Measurements from ENCODE around the gene REM2. TPM values are rescaled to one million over a fixed set of nuclear protein-coding genes. Genes with fewer than 3 reads are reported as not detected.

Gene REM2, protein sequence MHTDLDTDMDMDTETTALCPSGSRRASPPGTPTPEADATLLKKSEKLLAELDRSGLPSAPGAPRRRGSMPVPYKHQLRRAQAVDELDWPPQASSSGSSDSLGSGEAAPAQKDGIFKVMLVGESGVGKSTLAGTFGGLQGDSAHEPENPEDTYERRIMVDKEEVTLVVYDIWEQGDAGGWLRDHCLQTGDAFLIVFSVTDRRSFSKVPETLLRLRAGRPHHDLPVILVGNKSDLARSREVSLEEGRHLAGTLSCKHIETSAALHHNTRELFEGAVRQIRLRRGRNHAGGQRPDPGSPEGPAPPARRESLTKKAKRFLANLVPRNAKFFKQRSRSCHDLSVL
- 0.39 TPM in 1 of 2 replicates, not detected in the other for total RNA-seq

DNA sequence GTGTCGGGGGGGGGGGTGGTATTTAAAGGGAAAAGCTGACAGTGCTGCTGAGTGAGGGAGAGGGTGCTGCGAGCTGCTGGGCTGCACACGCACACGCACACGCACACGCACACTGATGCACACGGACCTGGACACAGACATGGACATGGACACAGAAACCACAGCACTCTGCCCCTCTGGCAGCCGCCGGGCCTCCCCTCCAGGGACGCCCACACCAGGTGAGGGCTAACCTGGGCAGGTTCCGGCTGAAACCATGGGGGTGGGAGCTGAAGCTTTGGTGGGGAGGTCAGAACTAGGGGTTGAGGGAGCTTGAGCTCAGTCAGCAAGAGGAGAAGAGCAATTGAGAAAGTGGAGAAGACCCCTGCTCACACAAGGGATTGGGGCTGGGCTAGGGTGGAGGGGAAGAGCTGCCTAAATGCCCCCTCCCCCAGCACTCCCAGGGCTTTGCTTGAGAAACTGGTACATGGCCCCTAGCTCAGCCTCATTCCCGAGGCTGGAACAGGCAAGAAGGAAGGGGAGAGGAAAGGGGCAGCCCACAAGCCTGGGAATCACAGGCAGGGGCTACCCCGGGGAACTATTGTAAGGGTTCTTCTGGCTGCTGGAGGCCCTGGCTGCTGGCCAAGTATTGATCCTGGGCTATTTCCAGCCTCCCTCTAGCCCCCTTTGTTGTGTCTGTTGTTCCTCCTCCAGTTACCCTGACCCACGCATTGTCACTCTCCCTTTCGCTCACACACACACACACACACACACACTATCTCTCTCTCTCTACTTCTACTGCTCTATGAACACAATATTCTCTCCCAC, at the start of gene REM2:
TSS of gene REM2 (plus strand) at position 50 of the 804 bp plus-strand sequence. CDS start at position 116, 66 bp downstream.

DNA sequence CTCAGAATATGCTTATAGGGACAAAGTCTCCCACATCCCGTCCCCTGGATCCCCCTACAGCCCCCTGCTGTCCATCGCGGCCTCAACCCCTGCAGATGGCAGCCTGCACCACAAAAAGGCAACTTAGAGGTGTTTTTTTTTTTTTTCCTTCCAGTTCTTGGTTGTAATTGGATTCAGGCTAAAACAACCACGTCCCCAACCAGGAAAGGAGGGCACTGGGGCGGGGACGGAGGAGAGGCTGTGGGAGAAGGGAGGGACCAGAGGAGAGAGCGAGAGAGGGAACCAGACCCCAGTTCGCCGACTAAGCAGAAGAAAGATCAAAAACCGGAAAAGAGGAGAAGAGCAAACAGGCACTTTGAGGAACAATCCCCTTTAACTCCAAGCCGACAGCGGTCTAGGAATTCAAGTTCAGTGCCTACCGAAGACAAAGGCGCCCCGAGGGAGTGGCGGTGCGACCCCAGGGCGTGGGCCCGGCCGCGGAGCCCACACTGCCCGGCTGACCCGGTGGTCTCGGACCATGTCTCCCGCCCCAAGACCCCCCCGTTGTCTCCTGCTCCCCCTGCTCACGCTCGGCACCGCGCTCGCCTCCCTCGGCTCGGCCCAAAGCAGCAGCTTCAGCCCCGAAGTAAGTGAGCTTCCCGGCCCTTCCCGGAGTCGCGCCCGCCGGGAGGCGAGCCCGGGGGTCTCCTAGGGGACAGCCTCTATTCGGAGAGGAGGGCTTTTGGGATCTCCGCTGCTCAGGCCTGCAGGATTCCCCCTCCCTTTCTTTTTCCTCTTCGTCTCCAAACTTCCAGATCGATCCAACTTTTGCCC, 46.5 kb upstream of the REM2 start, which contains the start of gene MMP14:
TSS of gene MMP14 (plus strand) at position 285 of the 813 bp plus-strand sequence. CDS start at position 518, 233 bp downstream.

DNA sequence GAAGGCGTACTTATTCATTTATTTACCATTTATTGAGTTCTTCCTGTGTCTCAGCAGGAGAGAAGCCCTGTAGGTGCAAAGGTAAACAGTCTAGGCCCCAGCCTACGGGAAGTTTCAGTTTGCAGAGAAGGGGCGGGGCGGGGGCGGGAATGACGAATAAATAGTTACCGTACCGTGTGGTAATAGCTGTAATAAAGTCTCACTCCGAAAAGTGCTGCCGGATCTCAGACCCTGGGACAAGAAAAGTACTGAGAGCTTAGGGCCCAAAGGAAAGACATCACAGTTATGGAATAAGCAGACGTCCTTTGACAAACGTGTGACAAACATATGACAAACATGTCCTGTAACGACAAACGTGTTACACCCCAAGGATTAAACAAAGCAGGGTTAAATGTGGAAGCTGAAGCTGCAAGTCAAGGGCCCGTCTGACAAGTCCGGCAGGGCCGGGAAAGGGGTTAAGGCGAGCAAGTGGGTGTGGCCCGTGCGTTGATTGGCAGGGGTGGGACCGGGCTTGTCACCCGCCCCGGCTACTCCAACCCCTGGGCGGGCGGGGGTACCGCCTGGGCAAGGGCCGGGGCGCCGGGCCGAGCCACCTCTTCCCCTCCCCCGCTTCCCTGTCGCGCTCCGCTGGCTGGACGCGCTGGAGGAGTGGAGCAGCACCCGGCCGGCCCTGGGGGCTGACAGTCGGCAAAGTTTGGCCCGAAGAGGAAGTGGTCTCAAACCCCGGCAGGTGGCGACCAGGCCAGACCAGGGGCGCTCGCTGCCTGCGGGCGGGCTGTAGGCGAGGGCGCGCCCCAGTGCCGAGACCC, 11.6 kb upstream of the REM2 start, which contains the start of gene LRP10:
TSS of gene LRP10 (plus strand) at position 517 of the 809 bp plus-strand sequence. CDS start 564 bp downstream, outside the sequence.

DNA sequence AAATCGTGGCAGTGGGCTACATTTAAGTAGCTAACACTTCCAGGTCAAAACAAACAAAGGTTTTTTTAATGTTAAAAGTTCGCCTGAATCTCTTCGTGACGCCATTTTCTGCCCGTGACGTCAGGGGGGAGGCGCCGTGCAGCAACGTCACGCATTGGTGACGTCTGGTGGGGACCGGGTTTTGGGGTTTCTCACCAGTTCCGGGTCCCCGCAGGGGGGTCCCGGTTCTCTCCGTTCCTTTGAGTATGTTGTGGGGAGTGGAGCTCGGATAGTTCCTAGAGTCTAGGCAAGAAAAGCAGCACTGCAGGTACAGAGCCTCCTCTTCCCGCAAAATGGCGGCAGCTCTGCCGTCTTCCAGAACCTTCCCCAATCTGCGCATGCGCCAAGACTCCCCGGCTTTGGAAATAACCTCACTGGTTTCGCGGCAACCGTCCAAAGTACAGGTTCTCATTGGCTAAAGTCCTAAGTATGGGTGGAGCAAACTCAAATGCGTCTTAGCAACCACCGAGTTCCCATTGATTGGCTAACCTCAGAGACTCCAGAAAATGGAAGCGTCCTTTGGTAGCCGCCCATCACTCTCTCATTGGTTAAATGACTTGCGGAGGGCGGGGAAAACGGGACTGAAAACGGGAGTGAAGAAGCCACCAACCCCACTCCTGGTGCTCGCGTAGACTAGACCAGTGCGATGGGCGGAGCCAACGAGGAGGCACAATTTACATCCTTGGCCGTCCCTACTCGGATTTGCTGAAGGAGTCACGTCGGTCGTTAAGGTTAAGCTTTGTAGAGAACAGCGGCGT, 36.0 kb downstream of the REM2 start, which contains the start of gene RBM23:
TSS of gene RBM23 (minus strand) at position 346 of the 797 bp plus-strand sequence.

DNA sequence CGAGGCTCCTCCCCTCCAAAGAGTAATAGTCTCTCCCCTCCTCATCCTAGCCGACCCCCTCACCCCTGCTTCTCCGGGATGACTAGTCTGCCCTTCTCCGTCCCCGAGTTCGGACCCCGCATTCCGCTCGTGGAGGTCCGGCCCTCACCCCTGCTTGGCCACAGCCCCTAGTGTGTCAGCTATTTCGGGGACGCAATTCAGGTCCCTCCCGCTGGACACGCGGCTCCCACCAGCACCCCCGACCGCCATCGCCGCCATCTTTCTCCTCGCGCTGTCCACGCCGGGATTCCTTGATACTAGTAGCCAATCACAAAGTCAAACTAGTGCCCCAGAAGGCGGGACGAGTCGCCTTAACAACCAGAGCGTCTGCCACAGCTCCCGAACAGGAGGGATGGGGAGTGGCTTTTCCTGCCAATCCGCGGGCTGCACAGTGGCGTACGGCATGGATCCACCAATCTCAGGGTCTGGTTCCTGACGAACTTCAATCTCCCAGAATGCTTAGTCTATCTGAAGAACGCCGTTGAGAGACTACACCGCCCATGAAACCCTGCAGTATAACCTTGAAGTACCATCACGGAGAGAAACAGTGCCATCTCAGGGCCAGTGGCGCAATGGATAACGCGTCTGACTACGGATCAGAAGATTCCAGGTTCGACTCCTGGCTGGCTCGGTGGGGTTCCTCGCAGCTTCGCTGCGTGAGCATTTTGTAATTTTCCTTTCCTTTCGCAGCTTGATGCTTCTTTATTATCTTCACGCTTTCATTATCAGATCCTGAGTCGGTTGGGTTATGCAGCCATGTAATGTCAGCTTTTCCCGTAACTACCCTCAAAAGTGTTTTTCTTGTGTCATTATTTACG, 46.3 kb downstream of the REM2 start, which contains the start of gene PRMT5:
TSS of gene PRMT5 (minus strand) at position 273 of the 857 bp plus-strand sequence. CDS start at position 258, 15 bp downstream.

Small RNA genes lying within 50 kb of the gene (small RNA-seq; reads per million reads assigned to genes)
- not detected for gene RF00019

Other genes with a start within 250 kb of the REM2 start
- gene OR6J1, start 238.9 kb upstream of the REM2 start, total RNA-seq: not detected in 2 replicates
- 52.7 and 69.9 TPM in 2 replicates for gene OXA1L, start 116.5 kb upstream of the REM2 start, total RNA-seq
- gene SLC7A7, start 67.8 kb upstream of the REM2 start, total RNA-seq: 3.5 and 28.5 TPM in 2 replicates
- gene MRPL52, start 53.3 kb upstream of the REM2 start, total RNA-seq: 36.9 and 64.4 TPM in 2 replicates
- gene MMP14, start 46.6 kb upstream of the REM2 start, total RNA-seq: 92.7 and 162 TPM in 2 replicates
- 77.7 and 107 TPM in 2 replicates for gene LRP10, start 11.5 kb upstream of the REM2 start, total RNA-seq
- gene RBM23, start 35.9 kb downstream of the REM2 start, total RNA-seq: 79.3 and 117 TPM in 2 replicates
- gene PRMT5, start 46.2 kb downstream of the REM2 start, total RNA-seq: 50.6 and 88.8 TPM in 2 replicates
- 36.1 and 69.9 TPM in 2 replicates for gene HAUS4, start 73.9 kb downstream of the REM2 start, total RNA-seq
- 31.0 and 70.4 TPM in 2 replicates for gene AJUBA, start 99.3 kb downstream of the REM2 start, total RNA-seq
- 22.4 and 23.3 TPM in 2 replicates for gene C14orf93, start 126.9 kb downstream of the REM2 start, total RNA-seq
- gene PSMB5, start 151.7 kb downstream of the REM2 start, total RNA-seq: 157 and 196 TPM in 2 replicates
- gene PSMB11, start 159.0 kb downstream of the REM2 start, total RNA-seq: not detected in 2 replicates
- gene CDH24, start 174.3 kb downstream of the REM2 start, total RNA-seq: 4.7 and 6.7 TPM in 2 replicates
- 77.8 and 103 TPM in 2 replicates for gene ACIN1, start 211.9 kb downstream of the REM2 start, total RNA-seq
- gene C14orf119, start 212.3 kb downstream of the REM2 start, total RNA-seq: 32.4 and 34.2 TPM in 2 replicates
- gene CIROP, start 221.8 kb downstream of the REM2 start, total RNA-seq: not detected in 2 replicates
- gene CEBPE, start 236.0 kb downstream of the REM2 start, total RNA-seq: not detected in 2 replicates

All from placental epithelial cell (primary cell).